Left lung (tissue), 10 donors: ENCODE measurements around the gene CHSY1. TPM values are rescaled to one million over a fixed set of nuclear protein-coding genes. Genes with fewer than 3 reads are reported as not detected.
"Not testable (repeated sequence)": the region's sequence is repeated elsewhere in the genome, so short reads cannot be mapped to it uniquely, and the experiment has no call there.

Experiments
- ATAC-seq: fragments of 200-7000 bp; cut with Tn5 transposase; one replicate; pipeline ENCODE4 v1.9.1; 2020; ENCODE audit warnings: moderate library complexity
- DNase-seq, 4 donors: peaks; one replicate each; pipeline ENCODE4 v3.0.0-alpha.2; 2013 to 2020
- H3K27ac ChIP-seq, 2 donors: fragments of 200-600 bp; sonication (generic) in 1 of 2; one replicate each; pipeline versions ENCODE4 v1.5.0 to v1.8.0; 2020 to 2021
- H3K27me3 ChIP-seq, 2 donors: fragments of 200-600 bp; sonication (generic) in 1 of 2; one replicate each; pipeline versions ENCODE4 v1.5.0 to v1.8.0; 2020 to 2021
- H3K36me3 ChIP-seq, 2 donors: fragments of 200-600 bp; sonication (generic) in 1 of 2; one replicate each; pipeline versions ENCODE4 v1.5.0 to v1.8.0; 2020 to 2021
- H3K4me1 ChIP-seq, 2 donors: fragments of 200-600 bp; one replicate each; pipeline ENCODE4 v1.8.0; 2021
- H3K4me3 ChIP-seq, 2 donors: fragments of 200-600 bp; sonication (generic) in 1 of 2; one replicate each; pipeline versions ENCODE4 v1.5.0 to v1.8.0; 2020 to 2021; ENCODE audit warnings: mild to moderate bottlenecking in 1 of 2
- H3K9me3 ChIP-seq, 2 donors: fragments of 200-600 bp; sonication (generic) in 1 of 2; one replicate each; pipeline versions ENCODE4 v1.5.0 to v1.8.0; 2020 to 2021
- CTCF ChIP-seq, 2 donors: fragments of 200-600 bp; sonication (generic) in 1 of 2; IDR thresholded peaks; one replicate each; pipeline versions ENCODE4 v1.5.0 to v1.8.0; 2021; ENCODE audit warnings: antibody characterized with exemption in 2 of 2
- intact Hi-C, 2 donors: fragments of 100-400 bp; cut with DNase I; formaldehyde crosslinking; loops; one replicate each; pipeline versions ENCODE4 v1.11.2 to v1.14.2; 2022
- polyA plus RNA-seq, 6 donors: library from polyadenylated mRNA; unstranded; fragments of 120-200 nt; gene quantifications; one replicate each; pipeline ENCODE4 v1.2.1, GENCODE V29; 2013; ENCODE audit not compliant: insufficient read length in 6 of 6
- total RNA-seq, 2 donors: library from RNA; stranded (reverse); fragmentation: NEBNext Ultra II Directional; extraction: Animal tissue kit (Norgen Biotek cat#: 25700); gene quantifications; one replicate each; pipeline ENCODE4 v1.2.1, GENCODE V29; 2021
- donor health status: DM: no; HTN: yes; CAD: no.
- donor health status: DM: no; HTN: no; CAD: no.

Gene CHSY1
- total and polyA plus RNA-seq, 8 donors: 33.3 to 61.5 (median 51.5) TPM

- DNase-seq (no peak), ATAC-seq (no peak)
- Histone ChIP-seq H3K9me3 (peaks cover 0 to 3% of the 10 kb centered on the region in 2 donors), H3K36me3 (no peaks in the 10 kb centered on the region), H3K4me3 (no peak overlapping the region), H3K27me3 (no peaks in the 10 kb centered on the region), H3K4me1 (peaks cover 5 to 40% of the 10 kb centered on the region in 2 donors), H3K27ac (no peak overlapping the region)
- no peak for TF ChIP-seq CTCF (IDR thresholded peaks at IDR 0.05)
- intact Hi-C loops: no loop called here
Measured at GRCh38 chr15:101129851-101130380, 121.9 kb downstream of the CHSY1 start.

GRCh38 chr15:101128221-101129015, 123.4 kb downstream of the CHSY1 start:
- H3K9me3 ChIP-seq: no peaks in the 10 kb centered on the region
- no peak overlapping the region for H3K4me3 ChIP-seq
- H3K36me3 ChIP-seq: no peaks in the 10 kb centered on the region
- no peaks in the 10 kb centered on the region for H3K27me3 ChIP-seq
- TF ChIP-seq CTCF (IDR thresholded peaks at IDR 0.05): no peak
- peaks cover 5 to 55% of the 10 kb centered on the region in 2 donors for H3K4me1 ChIP-seq
- peak overlapping the region; percentile 60 to 78 for H3K27ac ChIP-seq
- DNase-seq (peak in 3 of 4 donors; percentile 34 to 70 (median 52)), ATAC-seq (peak; percentile 64)
- intact Hi-C loops: no loop called here

GRCh38 chr15:101127506-101128076, 124.3 kb downstream of the CHSY1 start:
- H3K27me3 ChIP-seq: no peaks in the 10 kb centered on the region
- H3K9me3 ChIP-seq: no peaks in the 10 kb centered on the region
- peaks cover 5 to 59% of the 10 kb centered on the region in 2 donors for H3K4me1 ChIP-seq
- H3K27ac ChIP-seq: peak overlapping the region; percentile 60 to 78
- ATAC-seq (peak; percentile 81), DNase-seq (peak in 3 of 4 donors; percentile 71 to 79 (median 73))
- intact Hi-C loops: no loop called here
- no peak overlapping the region for H3K4me3 ChIP-seq
- no peaks in the 10 kb centered on the region for H3K36me3 ChIP-seq
- TF ChIP-seq CTCF (IDR thresholded peaks at IDR 0.05): no peak

GRCh38 chr15:101126618-101127505, 125.0 kb downstream of the CHSY1 start:
- H3K9me3 ChIP-seq: no peaks in the 10 kb centered on the region
- H3K4me1 ChIP-seq: peaks cover 8 to 67% of the 10 kb centered on the region in 2 donors
- H3K4me3 ChIP-seq: no peak overlapping the region
- no peak for TF ChIP-seq CTCF (IDR thresholded peaks at IDR 0.05)
- DNase-seq: peak in 3 of 4 donors; percentile 13 to 32 (median 22)
- H3K36me3 ChIP-seq: no peaks in the 10 kb centered on the region
- H3K27me3 ChIP-seq: no peaks in the 10 kb centered on the region
- ATAC-seq: peak; percentile 38
- intact Hi-C loops: no loop called here
- peak overlapping the region; percentile 60 to 78 for H3K27ac ChIP-seq

- H3K27me3 ChIP-seq, ATAC-seq, H3K27ac ChIP-seq, intact Hi-C loops, H3K4me3 ChIP-seq, H3K36me3 ChIP-seq, H3K9me3 ChIP-seq: not testable (repeated sequence)
- peak in 1 of 4 donors; percentile 44 for DNase-seq
- H3K4me1 ChIP-seq: peaks cover 17 to 73% of the 10 kb centered on the region in 2 donors
Measured at GRCh38 chr15:101125881-101126428, 125.9 kb downstream of the CHSY1 start.
